ENCODE results near the gene PSMD3. TPM values are rescaled to one million over a fixed set of nuclear protein-coding genes. Genes with fewer than 3 reads are reported as not detected.
A peak's percentile ranks its signal among the peaks of the same experiment; 100 is the strongest.

PSMD3 gene
- total RNA-seq, 1 experiment from 2014 or later = 179 TPM

GRCh38 chr17:40026816-40027613 lies 46.4 kb downstream of the PSMD3 start:
- Histone ChIP-seq H3K9me3 (no peaks in the 10 kb centered on the region), H3K36me3 (ENCODE audit: control insufficient read depth, insufficient read depth, low read length) (peaks cover 6% of the 10 kb centered on the region), H3K4me1 (no peaks in the 10 kb centered on the region), H3K4me3 (ENCODE audit: low read depth, low read length) (no peak overlapping the region), H3K27me3 (replicated peaks; ENCODE audit: control insufficient read depth, insufficient read depth, low read length) (no peaks in the 10 kb centered on the region)
- intact Hi-C loops (cut with micrococcal nuclease; ENCODE audit: unreplicated experiment) = loop anchor here (1.0 to 2.0 kb wide), 2 partner anchors 14 to 60 kb away; no protein-coding TSS in a partner anchor
- Mint-ChIP-seq H3K27ac (ENCODE audit: unreplicated experiment) (no peak overlapping the region), H3K27me3 (ENCODE audit: insufficient read depth, unreplicated experiment) (no peaks in the 10 kb centered on the region), H3K9me3 (ENCODE audit: unreplicated experiment) (no peaks in the 10 kb centered on the region), H3K4me1 (ENCODE audit: low read depth, unreplicated experiment) (peaks cover 6% of the 10 kb centered on the region), H3K36me3 (ENCODE audit: insufficient read depth, unreplicated experiment) (peaks cover 58% of the 10 kb centered on the region), H3K4me3 (ENCODE audit: unreplicated experiment) (no peak overlapping the region)
- TF ChIP-seq CTCF (IDR thresholded peaks at IDR 0.05; ENCODE audit: insufficient read depth in 1 of 2, low read depth in 1 of 2, low read length in 1 of 2, severe bottlenecking in 1 of 2, unreplicated experiment in 1 of 2) = peak; percentile 94 to 95
- BruUV-seq (replicated peaks) = no TSS peak
- CTCF ChIA-PET = interaction anchor here (0.6 to 2.1 kb wide), 11 partner anchors 9 to 207 kb away, joined by 3 to 12 read pairs (median 4); partner anchors contain the start of genes MED24 and PSMD3
- POLR2A ChIA-PET = no interaction called here
- DNase-seq = peak; percentile 77 to 82

GRCh38 chr17:40027614-40028012 lies 47.0 kb downstream of the PSMD3 start:
- Histone ChIP-seq H3K27me3 (replicated peaks; ENCODE audit: control insufficient read depth, insufficient read depth, low read length) (no peaks in the 10 kb centered on the region), H3K4me3 (ENCODE audit: low read depth, low read length) (no peak overlapping the region), H3K4me1 (no peaks in the 10 kb centered on the region), H3K36me3 (ENCODE audit: control insufficient read depth, insufficient read depth, low read length) (peaks cover 6% of the 10 kb centered on the region), H3K9me3 (no peaks in the 10 kb centered on the region)
- H3K27ac Mint-ChIP-seq (ENCODE audit: unreplicated experiment) = no peak overlapping the region
- H3K4me1 Mint-ChIP-seq (ENCODE audit: low read depth, unreplicated experiment) = peaks cover 6% of the 10 kb centered on the region
- ChIA-PET POLR2A (no interaction called here), CTCF (interaction anchor here (0.6 to 2.1 kb wide), 12 partner anchors 10 to 158 kb away, joined by 3 to 12 read pairs (median 4); partner anchors contain the start of genes CSF3, MED24 and PSMD3)
- DNase-seq = no peak
- BruUV-seq (replicated peaks) = no TSS peak
- no peak overlapping the region for H3K4me3 Mint-ChIP-seq (ENCODE audit: unreplicated experiment)
- peaks cover 58% of the 10 kb centered on the region for H3K36me3 Mint-ChIP-seq (ENCODE audit: insufficient read depth, unreplicated experiment)
- TF ChIP-seq CTCF (IDR thresholded peaks at IDR 0.05; ENCODE audit: insufficient read depth in 1 of 2, low read depth in 1 of 2, low read length in 1 of 2, severe bottlenecking in 1 of 2, unreplicated experiment in 1 of 2) = no peak
- no peaks in the 10 kb centered on the region for H3K27me3 Mint-ChIP-seq (ENCODE audit: insufficient read depth, unreplicated experiment)
- intact Hi-C loops (cut with micrococcal nuclease; ENCODE audit: unreplicated experiment) = loop anchor here (1.0 to 2.0 kb wide), 2 partner anchors 14 to 59 kb away; no protein-coding TSS in a partner anchor
- no peaks in the 10 kb centered on the region for H3K9me3 Mint-ChIP-seq (ENCODE audit: unreplicated experiment)

- Histone ChIP-seq H3K4me1 (no peaks in the 10 kb centered on the region), H3K9me3 (no peaks in the 10 kb centered on the region), H3K27me3 (replicated peaks; ENCODE audit: control insufficient read depth, insufficient read depth, low read length) (no peaks in the 10 kb centered on the region), H3K4me3 (ENCODE audit: low read depth, low read length) (no peak overlapping the region), H3K36me3 (ENCODE audit: control insufficient read depth, insufficient read depth, low read length) (peaks cover 9% of the 10 kb centered on the region)
- intact Hi-C loops (cut with micrococcal nuclease; ENCODE audit: unreplicated experiment) = no loop called here
- no TSS peak for BruUV-seq (replicated peaks)
- no peak overlapping the region for H3K27ac Mint-ChIP-seq (ENCODE audit: unreplicated experiment)
- no peaks in the 10 kb centered on the region for H3K9me3 Mint-ChIP-seq (ENCODE audit: unreplicated experiment)
- H3K4me3 Mint-ChIP-seq (ENCODE audit: unreplicated experiment) = no peak overlapping the region
- DNase-seq = no peak
- ChIA-PET POLR2A (interaction anchor here (0.6 kb wide), 1 partner anchor 82 kb away, joined by 3 read pairs; no protein-coding TSS in a partner anchor), CTCF (interaction anchor here (0.7 to 1.4 kb wide), 3 partner anchors 13 to 154 kb away, joined by 3 to 9 read pairs (median 8); partner anchors contain the start of gene CSF3)
- peaks cover 6% of the 10 kb centered on the region for H3K4me1 Mint-ChIP-seq (ENCODE audit: low read depth, unreplicated experiment)
- H3K36me3 Mint-ChIP-seq (ENCODE audit: insufficient read depth, unreplicated experiment) = peaks cover 60% of the 10 kb centered on the region
- TF ChIP-seq CTCF (IDR thresholded peaks at IDR 0.05; ENCODE audit: insufficient read depth in 1 of 2, low read depth in 1 of 2, low read length in 1 of 2, severe bottlenecking in 1 of 2, unreplicated experiment in 1 of 2) = no peak
- no peaks in the 10 kb centered on the region for H3K27me3 Mint-ChIP-seq (ENCODE audit: insufficient read depth, unreplicated experiment)
Observed at GRCh38 chr17:40028595-40028994, 48.0 kb downstream of the PSMD3 start.
